Measurements from ENCODE around the gene DNASE1L2. TPM values are rescaled to one million over a fixed set of nuclear protein-coding genes. Genes with fewer than 3 reads are reported as not detected.

The DNASE1L2 gene
- total RNA-seq, 2 donors from 2014 or later, result 0.37 to 0.42 TPM

Other genes starting within 250 kb of the DNASE1L2 start
- 1 to 10 TPM; 7.3 to 8.1 TPM for gene SYNGR3, start 246.5 kb upstream of the DNASE1L2 start, total RNA-seq
- gene ZNF598, start 226.6 kb upstream of the DNASE1L2 start, total RNA-seq, result 10 to 100 TPM; 45.2 to 46.7 TPM
- 1 to 10 TPM in 1 of 2 donors, not detected in 1; 2.0 TPM for gene NPW, start 216.7 kb upstream of the DNASE1L2 start, total RNA-seq
- gene NHERF2, start 209.5 kb upstream of the DNASE1L2 start, total RNA-seq, result 1 to 10 TPM; 2.2 to 3.9 TPM
- gene NTHL1, start 188.6 kb upstream of the DNASE1L2 start, total RNA-seq, result 1 to 10 TPM; 6.7 to 6.8 TPM
- gene TSC2, start 188.5 kb upstream of the DNASE1L2 start, total RNA-seq, result 100 to 1,000 TPM; 123 TPM
- 10 to 100 TPM; 86.6 to 88.9 TPM for gene PKD1, start 100.5 kb upstream of the DNASE1L2 start, total RNA-seq
- gene RAB26, start 87.8 kb upstream of the DNASE1L2 start, total RNA-seq, result under 1 TPM; 0.21 to 0.57 TPM
- 10 to 100 TPM; 32.4 to 35.0 TPM for gene TRAF7, start 80.7 kb upstream of the DNASE1L2 start, total RNA-seq
- under 1 TPM in 1 of 2 donors, not detected in 1; 0.05 TPM for gene CASKIN1, start 39.8 kb upstream of the DNASE1L2 start, total RNA-seq
- 10 to 100 TPM; 28.2 to 31.4 TPM for gene MLST8, start 31.0 kb upstream of the DNASE1L2 start, total RNA-seq
- 1 to 10 TPM; 2.6 to 4.0 TPM for gene BRICD5, start 25.6 kb upstream of the DNASE1L2 start, total RNA-seq
- gene PGP, start 21.6 kb upstream of the DNASE1L2 start, total RNA-seq, result 1 to 10 TPM; 7.8 to 9.2 TPM
- gene E4F1, start 12.9 kb upstream of the DNASE1L2 start, total RNA-seq, result 10 to 100 TPM; 32.0 to 33.6 TPM
- 10 to 100 TPM; 15.2 TPM for gene ECI1, start 15.1 kb downstream of the DNASE1L2 start, total RNA-seq
- gene RNPS1, start 31.7 kb downstream of the DNASE1L2 start, total RNA-seq, result 100 to 1,000 TPM; 204 to 224 TPM
- gene ABCA3, start 104.3 kb downstream of the DNASE1L2 start, total RNA-seq, result 10 to 100 TPM in 1 of 2 donors, 1 to 10 TPM in 1; 8.3 to 10.5 TPM
- gene CCNF, start 193.0 kb downstream of the DNASE1L2 start, total RNA-seq, result 1 to 10 TPM; 2.9 to 3.3 TPM
- gene TEDC2, start 223.7 kb downstream of the DNASE1L2 start, total RNA-seq, result under 1 TPM; 0.70 to 0.85 TPM
- not detected for gene NTN3, start 234.9 kb downstream of the DNASE1L2 start, total RNA-seq
- gene TBC1D24, start 238.7 kb downstream of the DNASE1L2 start, total RNA-seq, result 1 to 10 TPM; 4.4 to 8.4 TPM

Measured in T-helper 17 cell (primary cell).